Panc1 (cell line): ENCODE data around the gene SLC22A5. TPM values are rescaled to one million over a fixed set of nuclear protein-coding genes. Genes with fewer than 3 reads are reported as not detected.

ENCODE experiments used
- ATAC-seq: fragments of 200-7000 bp; cut with Tn5 transposase; 2 replicates; pipeline ENCODE4 v1.9.1; 2020; ENCODE audit warnings: mild to moderate bottlenecking, moderate library complexity
- Bru-seq: library from RNA; stranded (reverse); fragments of 400-500 nt; gene quantifications from one replicate; lab custom pipeline; 2021; lab: Mats Ljungman, UMichigan
- BruChase-seq, 2 experiments: library from RNA; stranded (reverse); fragments of 400-500 nt; gene quantifications; one replicate each; lab custom pipeline; 2021; lab: Mats Ljungman, UMichigan
- BruUV-seq: library from RNA; stranded (reverse); fragments of 400-500 nt; replicated peaks from 2 replicates; lab custom pipeline; 2021; lab: Mats Ljungman, UMichigan
- CTCF ChIA-PET: fragments of 300-600 bp; sonication (Branson Sonifier 250); formaldehyde crosslinking; loops from one replicate; lab custom pipeline; 2022; ENCODE audit warnings: antibody characterized with exemption; lab: Charles Lee
- POLR2A ChIA-PET: fragments of 300-600 bp; sonication (Branson Sonifier 250); formaldehyde crosslinking; loops from one replicate; lab custom pipeline; 2022; ENCODE audit warnings: antibody characterized with exemption; lab: Charles Lee
- DNase-seq: peaks from one replicate; pipeline ENCODE4 v3.0.0-alpha.2; 2010; ENCODE audit warnings: low read depth, low spot score
- H3K27ac ChIP-seq: 2 replicates; pipeline ENCODE4 v1.5.1; 2011; ENCODE audit warnings: mild to moderate bottlenecking, low read length, inconsistent platforms
- H3K27me3 ChIP-seq: fragments of 200-500 bp; sonication (Bioruptor generic); 2 replicates; pipeline ENCODE4 v1.6.0; 2014; ENCODE audit warnings: low read length, inconsistent platforms; ENCODE audit not compliant: control insufficient read depth, insufficient read depth
- H3K36me3 ChIP-seq: fragments of 200-500 bp; sonication (Bioruptor generic); 2 replicates; pipeline ENCODE4 v1.5.1; 2014; ENCODE audit warnings: inconsistent platforms, mild to moderate bottlenecking, low read length, moderate library complexity; ENCODE audit not compliant: control insufficient read depth, insufficient read depth
- H3K4me1 ChIP-seq: 2 replicates; pipeline ENCODE4 v1.5.1; 2011; ENCODE audit warnings: inconsistent platforms, mild to moderate bottlenecking, low read length, moderate library complexity; ENCODE audit not compliant: control insufficient read depth, insufficient read depth
- H3K4me3 ChIP-seq, 2 experiments: 2 replicates each; pipeline ENCODE4 v1.5.1; 2011 to 2012; ENCODE audit warnings: low read depth in 2 of 2, low read length in 2 of 2, mild to moderate bottlenecking in 2 of 2, inconsistent platforms in 1 of 2, moderate library complexity in 1 of 2
- H3K9me3 ChIP-seq: fragments of 200-500 bp; sonication (Bioruptor generic); 2 replicates; pipeline ENCODE4 v1.5.1; 2014; ENCODE audit warnings: low read depth, mild to moderate bottlenecking, inconsistent platforms, low read length, moderate library complexity; ENCODE audit not compliant: control insufficient read depth, insufficient read depth
- CTCF ChIP-seq: fragments of 450-650 bp; IDR thresholded peaks from 2 replicates; pipeline ENCODE4 v1.5.1; 2017; ENCODE audit warnings: mild to moderate bottlenecking
- POLR2AphosphoS5 ChIP-seq: IDR thresholded peaks from 2 replicates; pipeline ENCODE4 v1.6.1; 2012; ENCODE audit warnings: mild to moderate bottlenecking, low read depth, low read length, moderate library complexity
- REST ChIP-seq, 2 experiments: IDR thresholded peaks; 2 replicates each; pipeline ENCODE4 v1.6.1; 2011 to 2012; ENCODE audit warnings: low read depth in 2 of 2, control low read depth in 1 of 2, low read length in 1 of 2, mild to moderate bottlenecking in 1 of 2, moderate library complexity in 1 of 2; ENCODE audit not compliant: insufficient read depth in 1 of 2
- SIN3A ChIP-seq: IDR thresholded peaks from 2 replicates; pipeline ENCODE4 v1.6.1; 2012; ENCODE audit warnings: low read depth, mild to moderate bottlenecking, low read length, moderate library complexity, borderline replicate concordance; ENCODE audit not compliant: insufficient read depth
- TCF7L2 ChIP-seq: IDR thresholded peaks from 2 replicates; pipeline ENCODE4 v1.6.1; 2011; ENCODE audit warnings: mild to moderate bottlenecking, low read depth, low read length, inconsistent platforms
- in situ Hi-C: cut with HindIII; loops from 2 replicates; pipeline ENCODE4 v1.10.0; 2016; ENCODE audit warnings: low sequenced_read_pairs, low pct_unique_long_range_greater_than_20kb
- intact Hi-C: fragments of 100-400 bp; cut with micrococcal nuclease; formaldehyde crosslinking; loops from one replicate; pipeline ENCODE4 v1.10.0; 2022; ENCODE audit not compliant: unreplicated experiment
- long read RNA-seq: library from polyadenylated mRNA; unstranded; transcript quantifications from one replicate; pipeline ENCODE4 v2.0.0, GENCODE V29; 2021; ENCODE audit not compliant: unreplicated experiment
- polyA plus RNA-seq: library from polyadenylated mRNA; unstranded; fragments of >200 nt; gene quantifications from one replicate; pipeline ENCODE4 v1.2.1, GENCODE V29; 2012; ENCODE audit warnings: missing spikeins; ENCODE audit not compliant: insufficient read length
- total RNA-seq: library from RNA; stranded (reverse); gene quantifications from one replicate; pipeline ENCODE4 v1.2.1, GENCODE V29; 2021; ENCODE audit not compliant: unreplicated experiment

Gene SLC22A5
- 9.5 TPM for total RNA-seq
- 7.2 TPM for polyA plus RNA-seq
- percentile 58 among the genes with signal in this experiment for Bru-seq, nascent RNA
- percentile 76 among the genes with signal in this experiment for BruChase-seq, experiment 1, labeled RNA remaining after a 2-hour chase
- BruChase-seq, experiment 2, labeled RNA remaining after a 6-hour chase: percentile 65 among the genes with signal in this experiment
- long read RNA-seq, transcript SLC22A5-201 (10 exons, 3,237 nt): major isoform, 6 of 13 reads
- long read RNA-seq, partial matches to known transcripts: 2 of 13 reads
- long read RNA-seq, other reads (novel, unspliced or antisense): 5 of 13 reads

GRCh38 chr5:132369474-132370180 is at the start of gene SLC22A5:
TSS of gene SLC22A5 (plus strand) at chr5:132369710. CDS start at chr5:132369973, 263 bp downstream.
- Histone ChIP-seq H3K9me3 (no peaks in the 10 kb centered on the region), H3K4me3 (peak within 1 kb of the TSS; percentile 66 to 79), H3K4me1 (peaks cover 24% of the 10 kb centered on the region), H3K27me3 (no peaks in the 10 kb centered on the region), H3K27ac (peak within 1 kb of the TSS; percentile 82), H3K36me3 (no peaks in the 10 kb centered on the region)
- POLR2A ChIA-PET: no interaction called here
- DNase-seq (no peak), ATAC-seq (peak; percentile 96)
- intact Hi-C loops: loop anchor here (10.0 kb wide), 1 partner anchor 305 kb away; the partner anchor contains the start of gene IL3
- no TSS peak for BruUV-seq
- CTCF ChIA-PET: interaction anchor here (0.7 kb wide), 1 partner anchor 132 kb away, joined by 7 read pairs; no protein-coding TSS in a partner anchor
- TF ChIP-seq SIN3A: 0 out of 2 replicates have a peak, but pooled peaks have one; percentile 25
- TF ChIP-seq POLR2AphosphoS5: no peak; the same call in 1 of the 2 replicates
- in situ Hi-C loops: no loop called here

- TF ChIP-seq POLR2AphosphoS5: no peak
- TF ChIP-seq SIN3A: no peak
- no peak for TF ChIP-seq TCF7L2
- no peak for TF ChIP-seq REST (IDR thresholded peaks at IDR 0.05; ENCODE audit: insufficient read depth in 1 of 2, low read depth in 2 of 2, low read length in 1 of 2)
- TF ChIP-seq CTCF: no peak
- no peaks in the 10 kb centered on the region for H3K27me3 ChIP-seq
- CTCF ChIA-PET: no interaction called here
- no peaks in the 10 kb centered on the region for H3K9me3 ChIP-seq
- no peak overlapping the region for H3K27ac ChIP-seq
- no peaks in the 10 kb centered on the region for H3K4me1 ChIP-seq
- H3K36me3 ChIP-seq: no peaks in the 10 kb centered on the region
- BruUV-seq: no TSS peak
- intact Hi-C loops: no loop called here
- no peak for ATAC-seq
- H3K4me3 ChIP-seq: no peak overlapping the region
- POLR2A ChIA-PET: no interaction called here
- in situ Hi-C loops: no loop called here
- no peak for DNase-seq
Observed at GRCh38 chr5:132319975-132320374, 49.5 kb upstream of the SLC22A5 start.
